CD4-positive, alpha-beta T cell treated with Interleukin-4 for 4 hours (primary cell): Measurements from ENCODE around the gene PDCD11.
"Not testable (repeated sequence)": the region's sequence is repeated elsewhere in the genome, so short reads cannot be mapped to it uniquely, and the experiment has no call there.

Source experiments
- DNase-seq: peaks from one replicate; pipeline ENCODE4 v3.0.0-alpha.2; 2020

Gene PDCD11

GRCh38 chr10:103478671-103479070 lies 82.2 kb downstream of the PDCD11 start:
- no peak for DNase-seq

DNA sequence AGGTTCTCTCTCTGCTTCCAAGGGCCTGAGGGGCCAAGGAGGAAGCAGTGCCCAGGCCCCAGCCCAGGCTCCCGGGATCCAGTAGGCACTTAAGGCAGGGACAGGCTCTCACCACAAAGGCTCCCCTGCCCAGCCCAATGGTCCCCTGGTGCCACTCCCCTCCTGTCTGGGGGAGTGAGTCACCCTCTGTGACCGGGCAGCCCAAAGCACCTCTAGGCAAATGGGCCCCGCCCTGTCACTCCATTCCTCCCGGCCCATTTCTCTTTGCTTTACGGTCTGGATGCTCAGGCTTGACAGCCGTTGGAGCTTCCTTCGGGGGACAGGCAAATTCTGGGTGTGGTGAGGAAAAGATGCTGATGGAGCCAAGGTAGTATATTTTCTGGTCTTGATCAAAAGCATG lies 82.7 kb downstream of the PDCD11 start, which contains the start of gene CALHM3:
TSS of gene CALHM3 (minus strand) at position 106 of the 400 bp plus-strand sequence. CDS start 208 bp downstream, outside the sequence.
- DNase-seq = no peak

GRCh38 chr10:103480521-103480920 lies 84.1 kb downstream of the PDCD11 start:
- DNase-seq = no peak

DNA sequence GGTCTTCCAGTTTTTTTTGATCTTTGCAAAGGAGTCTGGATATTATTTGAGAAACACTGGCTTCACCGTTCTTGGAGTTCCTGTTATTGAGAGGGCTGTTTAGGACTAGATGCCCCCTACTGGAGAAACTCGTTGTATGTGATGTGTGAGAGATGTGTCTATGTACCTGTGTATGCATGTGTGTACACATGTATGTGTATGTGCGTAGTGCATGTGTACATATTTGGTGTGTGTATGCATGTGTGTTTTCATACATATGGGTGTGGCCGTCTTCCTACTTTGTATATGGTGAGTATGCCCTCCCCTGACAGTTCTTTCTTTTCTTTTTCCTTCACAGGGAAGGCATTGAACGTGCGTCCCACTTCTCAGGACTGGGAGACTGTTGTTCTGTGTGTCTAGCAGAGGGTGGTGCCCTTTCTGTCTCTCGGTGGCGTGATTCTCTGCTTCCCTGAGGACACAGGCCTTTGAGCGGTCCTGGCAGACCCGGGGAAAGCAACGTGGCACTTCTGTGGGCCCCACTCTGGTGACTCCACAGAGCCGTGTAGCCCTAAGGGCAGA lies 85.6 kb downstream of the PDCD11 start:
- DNase-seq = peak; percentile 77

DNA sequence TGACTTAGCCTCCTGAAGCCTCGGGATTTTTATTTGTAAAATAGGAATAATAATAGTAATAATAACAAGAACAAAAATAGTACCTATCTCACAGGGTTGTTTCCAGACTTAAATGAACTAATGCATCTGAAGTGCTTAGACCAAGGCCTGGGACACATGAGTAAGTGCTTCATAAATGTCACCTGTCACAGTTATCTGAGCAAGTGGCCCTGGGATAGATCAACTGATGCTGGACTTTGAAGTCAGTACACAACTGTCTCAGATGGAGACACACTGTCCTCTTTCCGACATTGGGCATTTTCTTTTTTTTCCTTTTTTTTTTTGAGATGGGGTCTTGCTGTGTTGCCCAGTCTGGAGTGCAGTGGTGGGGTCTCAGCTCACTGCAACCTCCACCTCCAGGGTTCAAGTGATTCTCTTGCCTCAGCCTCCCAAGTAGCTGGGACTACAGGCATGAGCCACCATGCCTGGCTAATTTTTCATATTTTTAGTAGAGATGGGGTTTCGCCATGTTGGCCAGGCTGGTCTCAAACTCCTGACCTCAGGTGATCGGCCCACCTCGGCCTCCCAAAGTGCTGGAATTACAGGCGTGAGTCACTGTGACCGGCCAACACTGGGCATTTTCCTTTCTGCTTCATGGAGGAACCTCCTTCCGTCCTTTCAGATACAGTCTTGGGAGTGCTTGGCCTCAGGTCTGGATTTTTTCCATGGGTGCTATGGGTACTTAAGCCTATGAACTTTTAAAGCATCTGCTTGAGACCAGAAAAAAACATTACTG lies 90.4 kb downstream of the PDCD11 start:
- DNase-seq = not testable (repeated sequence)

DNA sequence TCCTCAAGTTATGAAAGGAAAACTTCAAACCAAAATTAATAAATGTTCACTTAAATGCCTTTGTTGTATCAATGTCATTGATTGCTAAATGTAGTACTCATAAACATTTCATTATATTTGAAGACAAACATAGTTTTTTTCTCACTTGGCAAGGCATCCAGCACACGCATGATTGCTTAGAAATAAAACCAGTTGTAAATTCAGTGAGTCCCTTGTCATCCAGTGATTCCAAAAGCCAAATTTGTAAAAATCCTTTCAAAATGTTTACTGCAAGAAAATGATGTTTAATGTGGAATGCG lies 90.9 kb downstream of the PDCD11 start:
- DNase-seq = no peak

- DNase-seq = no peak
These were observed 94.5 kb downstream of the PDCD11 start for GRCh38 chr10:103490986-103491314.

DNA sequence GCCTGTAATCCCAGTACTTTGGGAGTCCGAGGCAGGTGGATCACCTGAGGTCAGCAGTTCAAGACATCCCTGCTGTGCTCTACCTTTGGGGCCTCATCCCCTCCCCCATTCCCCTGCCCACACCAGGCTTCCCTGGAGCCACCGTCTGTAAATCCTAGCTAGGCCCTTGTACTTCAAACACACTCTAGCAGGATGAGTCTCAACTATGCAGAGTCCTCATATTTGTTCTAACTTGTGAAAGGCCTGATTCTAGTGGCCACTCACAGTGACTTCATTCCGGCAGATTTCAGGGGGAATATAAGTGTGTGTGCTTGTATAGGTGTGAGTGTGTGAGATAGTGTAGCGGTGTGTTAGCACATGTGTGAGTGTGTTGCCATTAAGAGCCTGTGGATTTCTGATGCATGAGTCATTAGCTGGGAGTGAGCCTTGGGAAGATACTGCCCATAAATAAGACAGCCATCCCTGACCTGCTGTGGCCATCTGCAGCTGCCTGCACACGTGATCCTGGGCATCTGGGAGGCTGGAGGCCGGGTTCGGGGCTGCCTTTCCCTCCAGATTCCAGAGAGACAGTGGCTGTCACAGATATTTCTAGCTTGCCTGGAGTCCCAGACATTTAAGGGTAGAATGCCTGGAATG lies 95.4 kb downstream of the PDCD11 start:
- no peak for DNase-seq

GRCh38 chr10:103492655-103493261 lies 96.3 kb downstream of the PDCD11 start:
- no peak for DNase-seq

GRCh38 chr10:103493362-103493915 lies 97.0 kb downstream of the PDCD11 start, which contains the start of gene NEURL1:
NEURL1 (plus strand) TSS chr10:103493705; CDS start chr10:103494388, 683 bp downstream.
- DNase-seq = no peak

GRCh38 chr10:103493916-103494877 lies 97.8 kb downstream of the PDCD11 start:
- no peak for DNase-seq

DNA sequence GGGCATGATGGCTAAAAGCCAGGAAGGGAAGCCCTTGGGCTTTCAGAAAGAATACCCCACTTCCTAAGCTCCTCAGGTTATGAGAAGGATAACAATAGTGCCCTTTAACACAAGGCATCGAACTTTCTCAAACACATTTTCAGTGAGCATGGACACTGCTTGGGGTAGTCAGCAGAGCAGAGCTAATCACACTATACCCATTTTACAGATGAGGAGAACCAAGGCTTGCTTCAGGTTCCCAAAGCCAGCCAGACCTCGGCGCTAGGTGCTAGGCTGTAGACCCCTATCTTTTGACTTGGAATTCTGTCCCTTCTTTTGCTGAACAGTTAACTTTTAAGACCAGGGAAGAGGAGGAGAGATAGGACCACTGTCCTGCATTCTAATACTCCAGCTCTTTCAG lies 98.9 kb downstream of the PDCD11 start:
- no peak for DNase-seq
